ENCODE data around the gene SLC35F1.

DNA sequence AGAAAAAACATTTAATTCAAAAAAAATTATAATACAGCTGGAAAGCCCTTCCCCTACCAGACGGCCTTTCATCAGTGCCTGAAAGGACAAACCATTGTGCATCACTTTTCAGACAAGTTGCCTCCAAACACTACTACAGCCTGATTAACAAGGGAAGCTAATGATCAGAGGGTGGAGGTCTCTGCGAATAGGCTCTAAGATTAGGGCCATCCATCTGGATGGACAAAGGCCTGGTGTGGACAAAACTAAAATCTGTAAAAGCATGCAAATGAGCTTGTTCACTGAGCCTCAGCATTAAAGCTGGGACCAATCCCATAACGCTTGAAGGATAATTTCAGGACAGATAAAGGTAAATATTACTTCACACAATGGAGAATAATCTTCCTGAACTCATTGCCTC, 412.4 kb downstream of the SLC35F1 start:
- TF ChIP-seq EP300 (IDR thresholded peaks at IDR 0.05): no peak
- TF ChIP-seq, protein P1, sequence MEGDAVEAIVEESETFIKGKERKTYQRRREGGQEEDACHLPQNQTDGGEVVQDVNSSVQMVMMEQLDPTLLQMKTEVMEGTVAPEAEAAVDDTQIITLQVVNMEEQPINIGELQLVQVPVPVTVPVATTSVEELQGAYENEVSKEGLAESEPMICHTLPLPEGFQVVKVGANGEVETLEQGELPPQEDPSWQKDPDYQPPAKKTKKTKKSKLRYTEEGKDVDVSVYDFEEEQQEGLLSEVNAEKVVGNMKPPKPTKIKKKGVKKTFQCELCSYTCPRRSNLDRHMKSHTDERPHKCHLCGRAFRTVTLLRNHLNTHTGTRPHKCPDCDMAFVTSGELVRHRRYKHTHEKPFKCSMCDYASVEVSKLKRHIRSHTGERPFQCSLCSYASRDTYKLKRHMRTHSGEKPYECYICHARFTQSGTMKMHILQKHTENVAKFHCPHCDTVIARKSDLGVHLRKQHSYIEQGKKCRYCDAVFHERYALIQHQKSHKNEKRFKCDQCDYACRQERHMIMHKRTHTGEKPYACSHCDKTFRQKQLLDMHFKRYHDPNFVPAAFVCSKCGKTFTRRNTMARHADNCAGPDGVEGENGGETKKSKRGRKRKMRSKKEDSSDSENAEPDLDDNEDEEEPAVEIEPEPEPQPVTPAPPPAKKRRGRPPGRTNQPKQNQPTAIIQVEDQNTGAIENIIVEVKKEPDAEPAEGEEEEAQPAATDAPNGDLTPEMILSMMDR (IDR thresholded peaks at IDR 0.05): no peak

Measured in upper lobe of left lung (tissue), 4 donors.